ENCODE results near the gene THSD7A. TPM values are rescaled to one million over a fixed set of nuclear protein-coding genes. Genes with fewer than 3 reads are reported as not detected.

The THSD7A gene
- total and polyA plus RNA-seq, 2 donors from 2014 or later = 5.1 to 24.3 TPM

- peaks cover 0 to 24% (median 0%) of the 10 kb centered on the region in 3 donors for H3K4me1 ChIP-seq (ENCODE audit: control insufficient read depth in 2 of 3, insufficient read depth in 2 of 3, low read depth in 1 of 3, low read length in 3 of 3)
- intact Hi-C loops (cut with DNase I) = no loop called here
- DNase-seq = no peak
These were observed 129.1 kb downstream of the THSD7A start for GRCh38 chr7:11702938-11703337.

DNA sequence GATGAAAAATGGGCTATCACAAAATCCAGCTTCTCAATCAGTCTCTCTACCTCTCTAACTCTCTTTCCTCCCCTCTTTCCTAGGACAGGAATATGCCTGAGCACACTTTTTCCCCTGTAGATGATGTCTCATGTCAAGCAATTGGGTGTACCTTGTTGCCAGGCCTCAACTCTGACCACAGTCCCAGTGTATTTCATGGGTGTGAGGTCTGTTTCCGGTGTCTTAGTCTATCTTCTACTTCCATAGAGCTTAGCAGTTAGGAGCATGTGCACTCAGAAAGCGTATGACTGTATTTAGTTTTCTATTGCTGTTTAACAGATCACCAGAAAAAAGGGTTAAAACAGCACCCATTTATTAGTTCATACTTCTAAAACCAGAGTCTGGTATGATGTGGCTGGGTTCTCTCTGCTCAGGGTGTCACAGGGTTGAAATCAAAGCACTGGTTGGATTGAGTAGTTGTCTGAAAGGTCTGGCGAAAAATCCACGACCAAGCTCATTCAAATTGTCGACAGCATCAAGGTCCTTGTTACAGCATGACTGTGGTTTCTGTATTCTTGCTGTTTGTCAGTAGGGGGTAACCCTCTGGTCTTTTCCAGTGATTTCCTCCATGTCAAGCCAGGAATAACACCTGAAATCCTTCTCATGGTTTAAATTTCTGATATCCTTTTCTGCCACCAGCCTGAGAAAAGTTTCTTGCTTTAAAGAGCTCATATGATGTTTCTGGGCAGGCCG, 130.0 kb downstream of the THSD7A start:
- intact Hi-C loops (cut with DNase I) = no loop called here
- Histone ChIP-seq H3K27ac (ENCODE audit: low read depth in 2 of 2, low read length in 2 of 2) (peak overlapping the region in 1 of 2 donors; percentile 25), H3K9ac (ENCODE audit: low read length in 3 of 3) (no peak overlapping the region), H3K9me3 (ENCODE audit: control insufficient read depth in 2 of 3, insufficient read depth in 1 of 3, low read length in 3 of 3) (no peaks in the 10 kb centered on the region), H3K4me3 (ENCODE audit: low read length in 3 of 3) (no peak overlapping the region), H3K36me3 (ENCODE audit: control insufficient read depth in 2 of 3, insufficient read depth in 3 of 3, low read length in 3 of 3) (no peaks in the 10 kb centered on the region), H3K27me3 (ENCODE audit: control insufficient read depth, insufficient read depth, low read length) (no peaks in the 10 kb centered on the region), H3K4me1 (ENCODE audit: control insufficient read depth in 2 of 3, insufficient read depth in 2 of 3, low read depth in 1 of 3, low read length in 3 of 3) (peaks cover 0 to 16% (median 0%) of the 10 kb centered on the region in 3 donors)
- DNase-seq = no peak
- TF ChIP-seq, protein P1, sequence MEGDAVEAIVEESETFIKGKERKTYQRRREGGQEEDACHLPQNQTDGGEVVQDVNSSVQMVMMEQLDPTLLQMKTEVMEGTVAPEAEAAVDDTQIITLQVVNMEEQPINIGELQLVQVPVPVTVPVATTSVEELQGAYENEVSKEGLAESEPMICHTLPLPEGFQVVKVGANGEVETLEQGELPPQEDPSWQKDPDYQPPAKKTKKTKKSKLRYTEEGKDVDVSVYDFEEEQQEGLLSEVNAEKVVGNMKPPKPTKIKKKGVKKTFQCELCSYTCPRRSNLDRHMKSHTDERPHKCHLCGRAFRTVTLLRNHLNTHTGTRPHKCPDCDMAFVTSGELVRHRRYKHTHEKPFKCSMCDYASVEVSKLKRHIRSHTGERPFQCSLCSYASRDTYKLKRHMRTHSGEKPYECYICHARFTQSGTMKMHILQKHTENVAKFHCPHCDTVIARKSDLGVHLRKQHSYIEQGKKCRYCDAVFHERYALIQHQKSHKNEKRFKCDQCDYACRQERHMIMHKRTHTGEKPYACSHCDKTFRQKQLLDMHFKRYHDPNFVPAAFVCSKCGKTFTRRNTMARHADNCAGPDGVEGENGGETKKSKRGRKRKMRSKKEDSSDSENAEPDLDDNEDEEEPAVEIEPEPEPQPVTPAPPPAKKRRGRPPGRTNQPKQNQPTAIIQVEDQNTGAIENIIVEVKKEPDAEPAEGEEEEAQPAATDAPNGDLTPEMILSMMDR (IDR thresholded peaks at IDR 0.05; ENCODE audit: borderline replicate concordance, extremely low read depth, insufficient read depth) = no peak
- no peak for FAIRE-seq

More at GRCh38 chr7:11702938-11703337, 129.1 kb downstream of the THSD7A start:
- Histone ChIP-seq H3K27me3 (ENCODE audit: control insufficient read depth, insufficient read depth, low read length) (no peaks in the 10 kb centered on the region), H3K4me3 (ENCODE audit: low read length in 3 of 3) (no peak overlapping the region), H3K27ac (ENCODE audit: low read depth in 2 of 2, low read length in 2 of 2) (no peak overlapping the region), H3K36me3 (ENCODE audit: control insufficient read depth in 2 of 3, insufficient read depth in 3 of 3, low read length in 3 of 3) (no peaks in the 10 kb centered on the region), H3K9me3 (ENCODE audit: control insufficient read depth in 2 of 3, insufficient read depth in 1 of 3, low read length in 3 of 3) (no peaks in the 10 kb centered on the region), H3K9ac (ENCODE audit: low read length in 3 of 3) (no peak overlapping the region)
- TF ChIP-seq, protein P1 (IDR thresholded peaks at IDR 0.05; ENCODE audit: borderline replicate concordance, extremely low read depth, insufficient read depth) = no peak
- FAIRE-seq = no peak

DNA sequence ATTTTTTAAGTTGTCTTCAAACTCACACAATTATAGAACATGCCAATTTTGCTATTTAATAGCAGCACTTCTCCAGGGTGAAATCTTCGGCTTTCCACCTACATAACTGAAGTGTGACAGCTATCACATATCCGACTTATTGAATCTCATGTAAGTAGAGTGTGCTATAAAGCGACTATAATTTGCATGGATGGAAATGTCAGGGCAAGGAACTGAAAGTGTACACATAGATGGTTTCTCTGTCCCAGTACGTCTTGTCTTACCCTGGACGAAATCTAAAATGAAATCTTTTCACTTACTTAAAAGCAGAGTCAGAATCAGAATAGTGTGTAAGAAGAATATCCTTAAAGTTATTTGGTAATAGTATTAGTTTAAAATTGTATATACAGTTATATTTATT, 132.3 kb downstream of the THSD7A start:
- Histone ChIP-seq H3K9me3 (ENCODE audit: control insufficient read depth in 2 of 3, insufficient read depth in 1 of 3, low read length in 3 of 3) (no peaks in the 10 kb centered on the region), H3K4me1 (ENCODE audit: control insufficient read depth in 2 of 3, insufficient read depth in 2 of 3, low read depth in 1 of 3, low read length in 3 of 3) (peaks cover 0 to 13% (median 0%) of the 10 kb centered on the region in 3 donors), H3K27me3 (ENCODE audit: control insufficient read depth, insufficient read depth, low read length) (no peaks in the 10 kb centered on the region), H3K9ac (ENCODE audit: low read length in 3 of 3) (no peak overlapping the region), H3K4me3 (ENCODE audit: low read length in 3 of 3) (no peak overlapping the region), H3K36me3 (ENCODE audit: control insufficient read depth in 2 of 3, insufficient read depth in 3 of 3, low read length in 3 of 3) (no peaks in the 10 kb centered on the region), H3K27ac (ENCODE audit: low read depth in 2 of 2, low read length in 2 of 2) (no peak overlapping the region)
- DNase-seq (no peak), FAIRE-seq (no peak)
- TF ChIP-seq, protein P1 (IDR thresholded peaks at IDR 0.05; ENCODE audit: borderline replicate concordance, extremely low read depth, insufficient read depth) = no peak
- intact Hi-C loops (cut with DNase I) = no loop called here
